ENCODE measurements around the gene EVA1B. TPM values are rescaled to one million over a fixed set of nuclear protein-coding genes. Genes with fewer than 3 reads are reported as not detected.

Gene EVA1B
- total RNA-seq, 1 experiment from 2014 or later: 12.4 TPM

DNA sequence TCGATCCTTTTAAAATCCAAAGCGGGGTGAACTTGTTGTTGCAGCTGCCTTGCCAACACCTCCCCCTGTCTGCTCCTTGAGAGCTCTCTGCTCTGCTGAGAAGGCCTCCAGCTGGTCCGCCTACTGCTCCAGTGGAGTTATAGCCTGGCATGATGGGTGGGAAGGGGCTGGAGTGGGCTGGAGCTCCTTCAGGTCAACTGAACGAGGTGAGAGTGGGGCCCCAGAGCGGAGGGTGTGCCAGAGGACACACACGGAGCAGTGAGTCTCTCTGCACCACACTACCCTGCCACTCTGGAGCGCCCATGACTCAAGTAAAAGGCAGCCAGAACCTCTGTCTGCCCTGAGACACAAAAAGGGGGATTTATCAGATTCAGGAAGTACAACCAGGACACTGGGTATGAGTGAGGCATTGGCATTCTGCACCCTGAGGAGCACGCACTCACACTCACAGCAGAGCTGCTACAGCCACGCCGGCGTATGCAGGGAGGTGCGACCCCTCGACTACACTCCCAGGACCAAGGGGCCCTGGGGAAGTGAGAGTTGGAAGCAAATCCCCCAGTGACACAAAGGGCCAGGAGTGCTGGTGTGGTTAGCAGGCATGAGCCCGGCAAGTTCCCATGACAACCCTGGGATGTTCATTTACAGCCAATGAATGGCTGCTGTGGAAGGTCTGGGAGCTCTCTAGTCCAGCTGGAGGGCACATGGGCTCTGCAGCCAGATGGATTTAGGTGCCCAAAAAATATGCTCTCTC, 28.0 kb upstream of the EVA1B start:
- Histone ChIP-seq H3K27me3 (ENCODE audit: insufficient read depth, low read depth) (no peaks in the 10 kb centered on the region), H3K36me3 (ENCODE audit: low read depth) (peaks cover 16% of the 10 kb centered on the region), H3K27ac (peak overlapping the region; percentile 97), H4K20me1 (ENCODE audit: insufficient read depth) (no peaks in the 10 kb centered on the region), H3K9me2 (ENCODE audit: insufficient read depth) (no peaks in the 10 kb centered on the region), H3K4me2 (peak overlapping the region; percentile 89), H3F3A (ENCODE audit: insufficient read depth, low read depth) (peaks cover 55% of the 10 kb centered on the region), H3K4me3 (peak overlapping the region; percentile 41; the same call in 1 of the 2 replicates), H3K4me1 (replicated peaks; ENCODE audit: insufficient read depth) (peaks cover 67% of the 10 kb centered on the region), H3K79me2 (ENCODE audit: low read depth) (peaks cover 8% of the 10 kb centered on the region; the same call in 1 of the 2 replicates), H3K9me3 (ENCODE audit: insufficient read depth, low read depth) (no peaks in the 10 kb centered on the region), H2AFZ (no peak overlapping the region)
- ChIA-PET POLR2A (ENCODE audit: unreplicated experiment) (interaction anchor here (0.6 to 1.1 kb wide), 3 partner anchors 52 to 1126 kb away, joined by 3 to 31 read pairs (median 4); no protein-coding TSS in a partner anchor), CTCF (interaction anchor here (0.9 to 2.7 kb wide), 6 partner anchors 9 to 51 kb away, joined by 4 to 14 read pairs (median 6); partner anchors contain the start of gene LSM10)
- no peak for TF ChIP-seq EZH2 (IDR thresholded peaks at IDR 0.05; ENCODE audit: low read depth)
- TF ChIP-seq, protein P1, sequence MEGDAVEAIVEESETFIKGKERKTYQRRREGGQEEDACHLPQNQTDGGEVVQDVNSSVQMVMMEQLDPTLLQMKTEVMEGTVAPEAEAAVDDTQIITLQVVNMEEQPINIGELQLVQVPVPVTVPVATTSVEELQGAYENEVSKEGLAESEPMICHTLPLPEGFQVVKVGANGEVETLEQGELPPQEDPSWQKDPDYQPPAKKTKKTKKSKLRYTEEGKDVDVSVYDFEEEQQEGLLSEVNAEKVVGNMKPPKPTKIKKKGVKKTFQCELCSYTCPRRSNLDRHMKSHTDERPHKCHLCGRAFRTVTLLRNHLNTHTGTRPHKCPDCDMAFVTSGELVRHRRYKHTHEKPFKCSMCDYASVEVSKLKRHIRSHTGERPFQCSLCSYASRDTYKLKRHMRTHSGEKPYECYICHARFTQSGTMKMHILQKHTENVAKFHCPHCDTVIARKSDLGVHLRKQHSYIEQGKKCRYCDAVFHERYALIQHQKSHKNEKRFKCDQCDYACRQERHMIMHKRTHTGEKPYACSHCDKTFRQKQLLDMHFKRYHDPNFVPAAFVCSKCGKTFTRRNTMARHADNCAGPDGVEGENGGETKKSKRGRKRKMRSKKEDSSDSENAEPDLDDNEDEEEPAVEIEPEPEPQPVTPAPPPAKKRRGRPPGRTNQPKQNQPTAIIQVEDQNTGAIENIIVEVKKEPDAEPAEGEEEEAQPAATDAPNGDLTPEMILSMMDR (conservative IDR thresholded peaks at IDR 0.05): no peak
- intact Hi-C loops (cut with micrococcal nuclease; ENCODE audit: unreplicated experiment): loop anchor here (1.0 to 10.0 kb wide), 6 partner anchors 35 to 1343 kb away; partner anchors contain the start of genes CDCA8 and TRAPPC3
- BruUV-seq (replicated peaks): TSS peak; percentile 63
- peak; percentile 82 to 96 for DNase-seq

DNA sequence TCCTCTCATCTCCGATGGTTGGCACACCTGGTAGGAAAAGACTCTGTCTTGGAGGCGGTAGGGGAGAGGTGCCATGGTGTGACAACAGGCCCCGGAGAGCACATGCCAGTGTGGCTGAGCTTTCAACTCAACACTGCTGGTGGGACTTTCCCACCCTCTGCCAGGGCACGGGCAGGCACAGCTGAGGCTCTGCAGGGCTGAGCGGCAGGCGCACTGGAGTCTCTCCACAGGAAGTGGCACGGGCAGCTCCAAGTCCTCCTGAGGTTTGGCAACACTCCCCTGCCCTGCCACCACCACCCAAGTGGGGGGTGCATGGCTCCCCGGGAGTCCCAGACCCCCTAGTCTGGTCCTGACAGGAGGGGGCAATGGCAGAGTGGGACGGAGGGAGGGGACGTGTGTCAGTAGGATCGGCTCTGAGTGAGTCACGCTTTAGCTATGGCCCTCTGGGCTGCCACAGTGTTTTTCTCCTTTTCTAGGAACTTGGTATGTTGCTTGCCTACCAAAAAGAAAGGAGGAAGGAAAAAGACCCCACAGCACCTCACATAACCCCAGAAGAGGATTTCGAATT, 27.3 kb upstream of the EVA1B start:
- Histone ChIP-seq H3K4me2 (peak overlapping the region; percentile 89), H2AFZ (no peak overlapping the region), H4K20me1 (ENCODE audit: insufficient read depth) (no peaks in the 10 kb centered on the region), H3F3A (ENCODE audit: insufficient read depth, low read depth) (peaks cover 58% of the 10 kb centered on the region), H3K79me2 (ENCODE audit: low read depth) (peaks cover 8% of the 10 kb centered on the region; the same call in 1 of the 2 replicates), H3K4me3 (peak overlapping the region; percentile 41; the same call in 1 of the 2 replicates), H3K4me1 (replicated peaks; ENCODE audit: insufficient read depth) (peaks cover 67% of the 10 kb centered on the region), H3K9me3 (ENCODE audit: insufficient read depth, low read depth) (no peaks in the 10 kb centered on the region), H3K27ac (peak overlapping the region; percentile 97), H3K36me3 (ENCODE audit: low read depth) (peaks cover 16% of the 10 kb centered on the region), H3K27me3 (ENCODE audit: insufficient read depth, low read depth) (no peaks in the 10 kb centered on the region), H3K9me2 (ENCODE audit: insufficient read depth) (no peaks in the 10 kb centered on the region)
- peak; percentile 89 to 91 for DNase-seq
- BruUV-seq (replicated peaks): TSS peak; percentile 14
- intact Hi-C loops (cut with micrococcal nuclease; ENCODE audit: unreplicated experiment): loop anchor here (1.0 to 10.0 kb wide), 6 partner anchors 36 to 1344 kb away; partner anchors contain the start of genes CDCA8 and TRAPPC3
- TF ChIP-seq, protein P1 (conservative IDR thresholded peaks at IDR 0.05): no peak
- no peak for TF ChIP-seq EZH2 (IDR thresholded peaks at IDR 0.05; ENCODE audit: low read depth)
- CTCF ChIA-PET: interaction anchor here (0.5 to 2.7 kb wide), 4 partner anchors 8 to 165 kb away, joined by 3 to 14 read pairs (median 7); no protein-coding TSS in a partner anchor
- POLR2A ChIA-PET (ENCODE audit: unreplicated experiment): interaction anchor here (0.5 to 1.1 kb wide), 3 partner anchors 51 to 1120 kb away, joined by 3 to 13 read pairs (median 4); no protein-coding TSS in a partner anchor

DNA sequence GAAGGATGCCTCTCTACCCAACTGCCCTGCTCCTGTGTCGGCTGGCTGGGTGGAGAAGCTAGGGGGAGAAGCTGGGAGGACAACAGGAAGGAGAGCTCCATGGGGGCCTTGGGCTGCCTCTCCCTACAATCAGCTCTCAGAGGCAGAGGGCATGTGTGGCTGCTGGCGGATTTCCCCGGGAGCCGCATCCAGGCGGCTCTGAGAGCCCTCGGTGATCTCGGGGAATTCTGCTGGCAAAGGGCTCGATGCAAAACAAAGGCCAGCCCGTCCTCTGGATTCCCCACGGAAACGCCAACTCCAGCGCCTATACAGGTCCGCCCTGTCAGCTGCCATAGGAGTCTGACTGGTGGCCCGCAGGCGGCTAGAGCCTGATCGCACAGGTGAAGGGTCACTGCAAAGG, 26.4 kb upstream of the EVA1B start:
- TF ChIP-seq, protein P1 (conservative IDR thresholded peaks at IDR 0.05): no peak
- TF ChIP-seq EZH2 (IDR thresholded peaks at IDR 0.05; ENCODE audit: low read depth): no peak
- Histone ChIP-seq H3K36me3 (ENCODE audit: low read depth) (peaks cover 16% of the 10 kb centered on the region), H4K20me1 (ENCODE audit: insufficient read depth) (no peaks in the 10 kb centered on the region), H3K9me3 (ENCODE audit: insufficient read depth, low read depth) (no peaks in the 10 kb centered on the region), H3K27me3 (ENCODE audit: insufficient read depth, low read depth) (no peaks in the 10 kb centered on the region), H2AFZ (no peak overlapping the region), H3K9me2 (ENCODE audit: insufficient read depth) (no peaks in the 10 kb centered on the region), H3F3A (ENCODE audit: insufficient read depth, low read depth) (peaks cover 66% of the 10 kb centered on the region), H3K4me2 (peak overlapping the region; percentile 89), H3K4me3 (no peak overlapping the region), H3K27ac (peak overlapping the region; percentile 97), H3K79me2 (ENCODE audit: low read depth) (peaks cover 8% of the 10 kb centered on the region; the same call in 1 of the 2 replicates), H3K4me1 (replicated peaks; ENCODE audit: insufficient read depth) (peaks cover 64% of the 10 kb centered on the region)
- ChIA-PET CTCF (interaction anchor here (0.9 to 1.3 kb wide), 2 partner anchors 19 to 50 kb away, joined by 3 to 10 read pairs; no protein-coding TSS in a partner anchor), POLR2A (ENCODE audit: unreplicated experiment) (interaction anchor here (0.5 kb wide), 1 partner anchor 1121 kb away, joined by 13 read pairs; no protein-coding TSS in a partner anchor)
- DNase-seq: peak in 1 of 2 experiments; percentile 44
- intact Hi-C loops (cut with micrococcal nuclease; ENCODE audit: unreplicated experiment): loop anchor here (2.0 to 10.0 kb wide), 3 partner anchors 71 to 1345 kb away; partner anchors contain the start of gene CDCA8
- BruUV-seq (replicated peaks): no TSS peak
